Psoas muscle (tissue), 8 donors: Measurements from ENCODE around the gene UBE2E1. TPM values are rescaled to one million over a fixed set of nuclear protein-coding genes. Genes with fewer than 3 reads are reported as not detected.

Source experiments
- ATAC-seq, 4 donors: fragments of 200-7000 bp; cut with Tn5 transposase; one replicate each; pipeline ENCODE4 v1.9.1; 2020; ENCODE audit warnings: moderate library complexity in 3 of 4, mild to moderate bottlenecking in 2 of 4
- DNase-seq, 2 donors: peaks; one replicate each; pipeline ENCODE4 v3.0.0-alpha.2; 2020
- H3K27ac ChIP-seq: fragments of 200-600 bp; one replicate; pipeline ENCODE4 v1.8.0; 2022
- H3K27me3 ChIP-seq, 3 donors: fragments of 200-600 bp in 1 of 3; one replicate each; pipeline versions ENCODE4 v1.6.1 to v1.8.0; 2013 to 2022; ENCODE audit warnings: low read length in 2 of 3, mild to moderate bottlenecking in 2 of 3, moderate library complexity in 1 of 3; ENCODE audit not compliant: insufficient read depth in 3 of 3
- H3K36me3 ChIP-seq, 2 donors: fragments of 200-600 bp in 1 of 2; one replicate each; pipeline versions ENCODE4 v1.6.1 to v1.8.0; 2013 to 2022; ENCODE audit warnings: low read depth in 1 of 2, mild to moderate bottlenecking in 1 of 2, moderate library complexity in 1 of 2; ENCODE audit not compliant: insufficient read depth in 1 of 2
- H3K4me1 ChIP-seq: fragments of 200-600 bp; one replicate; pipeline ENCODE4 v1.8.0; 2022
- H3K4me3 ChIP-seq: fragments of 200-600 bp; one replicate; pipeline ENCODE4 v1.8.0; 2022; ENCODE audit warnings: mild to moderate bottlenecking
- H3K9me3 ChIP-seq: fragments of 200-600 bp; one replicate; pipeline ENCODE4 v1.8.0; 2022
- WGBS, 3 donors: extraction: QIAGEN DNeasy Blood & Tissue Kit; methylation state at CpG; one replicate each; pipeline versions ENCODE4 v1.1.6 to v1.1.7; 2013; 5-methylcytosine and 5-hydroxymethylcytosine counted together
- intact Hi-C, 2 donors: fragments of 100-400 bp; cut with DNase I; formaldehyde crosslinking; loops; one replicate each; pipeline versions ENCODE4 v1.11.0 to v1.14.2; 2022
- polyA plus RNA-seq, 3 donors: library from polyadenylated mRNA; stranded (reverse); fragments of 200-250 nt; gene quantifications; one replicate each; pipeline ENCODE4 v1.2.3, GENCODE V29; 2013
- total RNA-seq, 4 donors: library from RNA; stranded (reverse); fragmentation: NEBNext Ultra II Directional in 2 of 4; extraction: Animal tissue kit (Norgen Biotek cat#: 25700) in 2 of 4; gene quantifications; one replicate each; pipeline versions ENCODE4 v1.2.1 to v1.2.4, GENCODE V29; 2021 to 2023
- TF ChIP-seq, protein P1 (sequence below): fragments of 200-600 bp; IDR thresholded peaks from one replicate; pipeline ENCODE4 v1.8.0; 2022; ENCODE audit warnings: antibody characterized with exemption
- donor health status: healthy with polysubstance abuse.
- donor health status: DM: no; HTN: no; CAD: no; lungs with moderate emphysema.
- donor health status: Bipolar disorder and iron deficiency.
- donor health status: healthy.
- donor health status: DM: yes; HTN: yes; CAD: no.
- donor health status: DM: no; HTN: no; CAD: no.
- donor health status: DM: no; HTN: no; CAD: no.
- donor health status: DM: yes; HTN: yes; CAD: no.

The UBE2E1 gene
- total and polyA plus RNA-seq, 7 donors, result 54.1 to 112 (median 85.9) TPM

GRCh38 chr3:23872330-23872729 is 66.6 kb downstream of the UBE2E1 start:
- ATAC-seq (no peak), DNase-seq (no peak)
- no peak overlapping the region for H3K27ac ChIP-seq
- 93 to 100% methylated on average over 1 to 3 of the region's 3 CpGs; no CpG with 5 or more reads in 1 of the 3 donors for WGBS, 3 donors
- no peaks in the 10 kb centered on the region for H3K27me3 ChIP-seq
- H3K9me3 ChIP-seq, result no peaks in the 10 kb centered on the region
- H3K4me1 ChIP-seq, result peaks cover 65% of the 10 kb centered on the region
- TF ChIP-seq, protein P1, sequence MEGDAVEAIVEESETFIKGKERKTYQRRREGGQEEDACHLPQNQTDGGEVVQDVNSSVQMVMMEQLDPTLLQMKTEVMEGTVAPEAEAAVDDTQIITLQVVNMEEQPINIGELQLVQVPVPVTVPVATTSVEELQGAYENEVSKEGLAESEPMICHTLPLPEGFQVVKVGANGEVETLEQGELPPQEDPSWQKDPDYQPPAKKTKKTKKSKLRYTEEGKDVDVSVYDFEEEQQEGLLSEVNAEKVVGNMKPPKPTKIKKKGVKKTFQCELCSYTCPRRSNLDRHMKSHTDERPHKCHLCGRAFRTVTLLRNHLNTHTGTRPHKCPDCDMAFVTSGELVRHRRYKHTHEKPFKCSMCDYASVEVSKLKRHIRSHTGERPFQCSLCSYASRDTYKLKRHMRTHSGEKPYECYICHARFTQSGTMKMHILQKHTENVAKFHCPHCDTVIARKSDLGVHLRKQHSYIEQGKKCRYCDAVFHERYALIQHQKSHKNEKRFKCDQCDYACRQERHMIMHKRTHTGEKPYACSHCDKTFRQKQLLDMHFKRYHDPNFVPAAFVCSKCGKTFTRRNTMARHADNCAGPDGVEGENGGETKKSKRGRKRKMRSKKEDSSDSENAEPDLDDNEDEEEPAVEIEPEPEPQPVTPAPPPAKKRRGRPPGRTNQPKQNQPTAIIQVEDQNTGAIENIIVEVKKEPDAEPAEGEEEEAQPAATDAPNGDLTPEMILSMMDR, result no peak
- intact Hi-C loops, result no loop called here
- H3K4me3 ChIP-seq, result no peak overlapping the region
- no peaks in the 10 kb centered on the region for H3K36me3 ChIP-seq

- peaks cover 63% of the 10 kb centered on the region for H3K4me1 ChIP-seq
- DNase-seq, result peak in 1 of 2 donors; percentile 53
- no peaks in the 10 kb centered on the region for H3K36me3 ChIP-seq
- TF ChIP-seq, protein P1, result no peak
- no peak overlapping the region for H3K4me3 ChIP-seq
- intact Hi-C loops, result no loop called here
- 20 to 31% (median 20%) methylated on average over 2 of the region's 2 CpGs for WGBS, 3 donors
- peak; percentile 44 to 85 (median 74) for ATAC-seq
- no peaks in the 10 kb centered on the region for H3K9me3 ChIP-seq
- H3K27me3 ChIP-seq, result no peaks in the 10 kb centered on the region
- peak overlapping the region; percentile 13 for H3K27ac ChIP-seq
Observed at GRCh38 chr3:23873941-23874340, 68.2 kb downstream of the UBE2E1 start.

GRCh38 chr3:23874359-23875112 is 68.8 kb downstream of the UBE2E1 start:
- H3K27me3 ChIP-seq, result no peaks in the 10 kb centered on the region
- peaks cover 62% of the 10 kb centered on the region for H3K4me1 ChIP-seq
- no peaks in the 10 kb centered on the region for H3K36me3 ChIP-seq
- 47 to 63% (median 49%) methylated on average over 6 of the region's 6 CpGs for WGBS, 3 donors
- DNase-seq (no peak), ATAC-seq (peak; percentile 21 to 40 (median 28))
- H3K9me3 ChIP-seq, result no peaks in the 10 kb centered on the region
- TF ChIP-seq, protein P1, result no peak
- H3K4me3 ChIP-seq, result no peak overlapping the region
- intact Hi-C loops, result no loop called here
- H3K27ac ChIP-seq, result peak overlapping the region; percentile 13

DNA sequence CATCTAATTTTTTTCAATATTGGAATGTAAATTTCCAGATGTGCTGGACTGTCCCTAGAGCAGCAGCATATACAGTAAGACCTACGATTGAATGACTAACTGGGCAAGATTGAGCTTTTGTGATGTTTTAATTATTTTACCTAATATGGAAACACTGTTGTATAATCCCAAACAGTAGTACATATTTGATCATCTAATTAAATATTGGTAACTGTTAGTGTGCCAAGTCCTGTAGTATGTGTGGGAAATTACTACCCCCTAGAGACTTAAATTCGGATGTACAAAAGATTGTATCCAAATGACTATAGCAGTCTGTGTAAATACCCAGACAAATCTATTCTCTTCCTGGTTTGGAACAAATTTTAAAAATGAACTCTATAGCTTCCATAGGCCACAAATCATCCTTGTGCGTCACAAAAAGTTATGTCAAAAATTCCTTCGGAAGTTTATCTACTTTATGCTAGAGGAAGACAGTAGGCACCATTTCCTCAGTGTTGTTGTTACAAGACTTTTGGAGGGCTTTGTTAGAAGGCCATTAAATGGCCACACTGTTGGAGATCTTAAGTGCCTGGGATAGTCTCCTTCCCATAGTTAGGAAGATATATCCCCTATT is 69.5 kb downstream of the UBE2E1 start:
- H3K36me3 ChIP-seq, result no peaks in the 10 kb centered on the region
- no peak overlapping the region for H3K27ac ChIP-seq
- 72 to 74% (median 72%) methylated on average over 4 of the region's 4 CpGs for WGBS, 3 donors
- no peak overlapping the region for H3K4me3 ChIP-seq
- DNase-seq (no peak), ATAC-seq (no peak)
- TF ChIP-seq, protein P1, result no peak
- peaks cover 57% of the 10 kb centered on the region for H3K4me1 ChIP-seq
- no peaks in the 10 kb centered on the region for H3K27me3 ChIP-seq
- no peaks in the 10 kb centered on the region for H3K9me3 ChIP-seq
- intact Hi-C loops, result no loop called here
